HL-60 (cell line): ENCODE results near the gene TP53I11.

Source experiments
- GABPA ChIP-seq: IDR thresholded peaks from 2 replicates; pipeline ENCODE4 v1.6.1; 2012; ENCODE audit warnings: low read depth
- POLR2AphosphoS5 ChIP-seq: IDR thresholded peaks from 2 replicates; pipeline ENCODE4 v1.6.1; 2012; ENCODE audit warnings: low read depth
- SPI1 ChIP-seq: IDR thresholded peaks from 2 replicates; pipeline ENCODE4 v1.6.1; 2012; ENCODE audit warnings: low read depth, mild to moderate bottlenecking, borderline replicate concordance
- TF ChIP-seq, protein P1 (sequence below): IDR thresholded peaks from one replicate; pipeline ENCODE4 v1.5.1; 2011; ENCODE audit warnings: low read length, control low read depth, inconsistent platforms; ENCODE audit not compliant: insufficient read depth
- TF ChIP-seq, protein P2 (sequence below): IDR thresholded peaks from 2 replicates; pipeline ENCODE4 v1.6.1; 2012; ENCODE audit warnings: low read depth; ENCODE audit not compliant: insufficient replicate concordance

DNA sequence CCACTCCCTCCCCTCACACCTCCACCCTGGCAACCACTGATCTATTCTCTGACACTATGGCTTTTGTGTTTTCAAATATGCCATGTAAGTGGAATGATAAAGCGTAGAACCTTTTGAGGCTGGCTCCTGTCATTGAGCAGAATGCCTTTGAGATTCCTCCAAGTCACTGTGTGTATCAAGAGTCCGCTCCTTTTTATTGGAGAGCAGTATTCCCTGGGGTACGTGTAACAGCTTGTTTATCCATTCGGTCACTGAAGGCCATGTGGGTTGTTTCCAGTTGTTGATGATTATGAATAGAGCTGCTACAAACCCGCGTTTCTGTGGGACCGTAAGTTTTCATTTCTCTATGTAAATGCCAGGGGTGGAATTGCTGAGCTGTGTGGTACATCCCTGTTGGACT is 10.3 kb downstream of the TP53I11 start:
- TF ChIP-seq, protein P1, sequence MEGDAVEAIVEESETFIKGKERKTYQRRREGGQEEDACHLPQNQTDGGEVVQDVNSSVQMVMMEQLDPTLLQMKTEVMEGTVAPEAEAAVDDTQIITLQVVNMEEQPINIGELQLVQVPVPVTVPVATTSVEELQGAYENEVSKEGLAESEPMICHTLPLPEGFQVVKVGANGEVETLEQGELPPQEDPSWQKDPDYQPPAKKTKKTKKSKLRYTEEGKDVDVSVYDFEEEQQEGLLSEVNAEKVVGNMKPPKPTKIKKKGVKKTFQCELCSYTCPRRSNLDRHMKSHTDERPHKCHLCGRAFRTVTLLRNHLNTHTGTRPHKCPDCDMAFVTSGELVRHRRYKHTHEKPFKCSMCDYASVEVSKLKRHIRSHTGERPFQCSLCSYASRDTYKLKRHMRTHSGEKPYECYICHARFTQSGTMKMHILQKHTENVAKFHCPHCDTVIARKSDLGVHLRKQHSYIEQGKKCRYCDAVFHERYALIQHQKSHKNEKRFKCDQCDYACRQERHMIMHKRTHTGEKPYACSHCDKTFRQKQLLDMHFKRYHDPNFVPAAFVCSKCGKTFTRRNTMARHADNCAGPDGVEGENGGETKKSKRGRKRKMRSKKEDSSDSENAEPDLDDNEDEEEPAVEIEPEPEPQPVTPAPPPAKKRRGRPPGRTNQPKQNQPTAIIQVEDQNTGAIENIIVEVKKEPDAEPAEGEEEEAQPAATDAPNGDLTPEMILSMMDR, result no peak
- TF ChIP-seq SPI1, result no peak
- no peak for TF ChIP-seq POLR2AphosphoS5
- TF ChIP-seq, protein P2, sequence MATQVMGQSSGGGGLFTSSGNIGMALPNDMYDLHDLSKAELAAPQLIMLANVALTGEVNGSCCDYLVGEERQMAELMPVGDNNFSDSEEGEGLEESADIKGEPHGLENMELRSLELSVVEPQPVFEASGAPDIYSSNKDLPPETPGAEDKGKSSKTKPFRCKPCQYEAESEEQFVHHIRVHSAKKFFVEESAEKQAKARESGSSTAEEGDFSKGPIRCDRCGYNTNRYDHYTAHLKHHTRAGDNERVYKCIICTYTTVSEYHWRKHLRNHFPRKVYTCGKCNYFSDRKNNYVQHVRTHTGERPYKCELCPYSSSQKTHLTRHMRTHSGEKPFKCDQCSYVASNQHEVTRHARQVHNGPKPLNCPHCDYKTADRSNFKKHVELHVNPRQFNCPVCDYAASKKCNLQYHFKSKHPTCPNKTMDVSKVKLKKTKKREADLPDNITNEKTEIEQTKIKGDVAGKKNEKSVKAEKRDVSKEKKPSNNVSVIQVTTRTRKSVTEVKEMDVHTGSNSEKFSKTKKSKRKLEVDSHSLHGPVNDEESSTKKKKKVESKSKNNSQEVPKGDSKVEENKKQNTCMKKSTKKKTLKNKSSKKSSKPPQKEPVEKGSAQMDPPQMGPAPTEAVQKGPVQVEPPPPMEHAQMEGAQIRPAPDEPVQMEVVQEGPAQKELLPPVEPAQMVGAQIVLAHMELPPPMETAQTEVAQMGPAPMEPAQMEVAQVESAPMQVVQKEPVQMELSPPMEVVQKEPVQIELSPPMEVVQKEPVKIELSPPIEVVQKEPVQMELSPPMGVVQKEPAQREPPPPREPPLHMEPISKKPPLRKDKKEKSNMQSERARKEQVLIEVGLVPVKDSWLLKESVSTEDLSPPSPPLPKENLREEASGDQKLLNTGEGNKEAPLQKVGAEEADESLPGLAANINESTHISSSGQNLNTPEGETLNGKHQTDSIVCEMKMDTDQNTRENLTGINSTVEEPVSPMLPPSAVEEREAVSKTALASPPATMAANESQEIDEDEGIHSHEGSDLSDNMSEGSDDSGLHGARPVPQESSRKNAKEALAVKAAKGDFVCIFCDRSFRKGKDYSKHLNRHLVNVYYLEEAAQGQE, result no peak
- TF ChIP-seq GABPA, result no peak
